HG02973 (cell line): ENCODE results near the gene CALU.

Experiments
- ATAC-seq: cut with Tn5 transposase; IDR thresholded peaks from one replicate; pipeline ENCODE4 v1.9.1; 2021; ENCODE audit warnings: moderate library complexity; ENCODE audit not compliant: unreplicated experiment

CALU gene

GRCh38 chr7:128745706-128746105 lies 6.5 kb downstream of the CALU start:
- no peak for ATAC-seq

- no peak for ATAC-seq
These were observed 8.3 kb downstream of the CALU start for GRCh38 chr7:128747327-128748079.

GRCh38 chr7:128752251-128752650 lies 13.1 kb downstream of the CALU start:
- no peak for ATAC-seq

- ATAC-seq = no peak
These were observed 16.1 kb downstream of the CALU start for GRCh38 chr7:128755075-128755818.

- no peak for ATAC-seq
These were observed 16.8 kb downstream of the CALU start for GRCh38 chr7:128755819-128756476.

DNA sequence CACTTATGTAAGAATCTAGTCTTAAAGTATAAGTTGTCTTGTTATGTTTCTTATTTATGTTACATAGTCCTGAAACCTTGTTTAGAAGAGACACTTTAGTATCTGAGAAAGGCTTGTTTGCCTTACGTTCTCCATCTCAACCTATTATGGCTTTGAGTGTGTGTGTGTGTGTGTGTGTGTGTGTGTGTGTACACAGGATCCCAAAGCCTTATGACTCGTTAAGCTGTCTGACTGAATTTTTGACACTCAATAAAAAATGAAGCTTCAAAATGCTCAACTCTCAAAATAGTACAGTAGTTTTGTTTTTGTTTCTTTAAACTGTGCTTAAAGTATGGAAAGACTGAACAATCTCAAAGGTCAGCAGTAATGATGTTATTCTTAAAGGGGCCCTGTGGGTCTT lies 18.0 kb downstream of the CALU start:
- no peak for ATAC-seq

- no peak for ATAC-seq
These were observed 19.4 kb downstream of the CALU start for GRCh38 chr7:128758553-128758952.

DNA sequence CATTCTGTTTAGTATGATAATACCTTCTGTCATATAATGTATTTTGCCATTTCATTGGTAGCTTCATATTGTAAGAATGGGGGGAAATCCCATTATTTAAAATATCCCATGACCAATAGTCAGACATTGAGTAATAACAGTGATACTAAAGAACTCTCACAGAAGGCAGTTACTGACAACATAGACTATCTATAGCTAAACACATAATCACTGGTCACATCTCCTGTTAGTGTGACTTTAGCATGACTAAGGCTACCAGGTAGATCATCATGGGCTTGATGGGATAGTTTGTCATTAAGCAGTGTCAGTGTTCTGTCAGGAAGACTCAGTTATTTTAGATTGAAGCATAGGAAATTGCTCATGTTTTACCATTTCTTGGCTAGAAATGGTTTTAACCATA lies 20.1 kb downstream of the CALU start:
- ATAC-seq = no peak

DNA sequence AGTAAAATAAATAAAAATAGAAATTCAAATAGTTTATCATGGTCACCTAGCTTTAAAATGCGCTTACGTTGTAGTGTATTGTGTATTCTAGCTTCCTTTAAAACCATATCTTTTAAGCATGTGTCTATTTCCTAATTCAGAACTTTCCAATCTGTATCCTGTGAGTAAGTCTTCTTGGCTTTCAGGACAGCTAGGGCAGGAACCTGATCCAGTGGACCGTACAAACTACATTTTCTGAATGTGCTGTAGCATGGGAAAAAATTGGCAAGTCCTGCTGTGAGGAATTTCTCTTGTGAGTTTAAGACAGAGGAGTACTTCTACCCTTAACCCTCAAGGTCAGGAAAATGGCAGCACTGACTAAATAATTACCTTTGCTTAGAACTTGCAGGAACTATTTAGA lies 24.4 kb downstream of the CALU start:
- no peak for ATAC-seq

GRCh38 chr7:128767475-128768110 lies 28.4 kb downstream of the CALU start:
- ATAC-seq = no peak

DNA sequence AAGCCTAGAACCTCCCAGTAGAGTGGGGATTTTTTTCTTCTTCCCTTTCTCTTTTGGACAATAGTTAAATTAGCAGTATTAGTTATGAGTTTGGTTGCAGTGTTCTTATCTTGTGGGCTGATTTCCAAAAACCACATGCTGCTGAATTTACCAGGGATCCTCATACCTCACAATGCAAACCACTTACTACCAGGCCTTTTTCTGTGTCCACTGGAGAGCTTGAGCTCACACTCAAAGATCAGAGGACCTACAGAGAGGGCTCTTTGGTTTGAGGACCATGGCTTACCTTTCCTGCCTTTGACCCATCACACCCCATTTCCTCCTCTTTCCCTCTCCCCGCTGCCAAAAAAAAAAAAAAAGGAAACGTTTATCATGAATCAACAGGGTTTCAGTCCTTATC lies 31.1 kb downstream of the CALU start:
- no peak for ATAC-seq

- no peak for ATAC-seq
These were observed 34.4 kb downstream of the CALU start for GRCh38 chr7:128773604-128774003.

- no peak for ATAC-seq
These were observed 35.0 kb downstream of the CALU start for GRCh38 chr7:128774029-128774689.

GRCh38 chr7:128774921-128775320 lies 35.8 kb downstream of the CALU start:
- ATAC-seq = no peak

- ATAC-seq = no peak
These were observed 36.8 kb downstream of the CALU start, which contains the start of gene OPN1SW for GRCh38 chr7:128775744-128776474. OPN1SW (minus strand) TSS chr7:128775794; CDS start chr7:128775781, 13 bp downstream.

GRCh38 chr7:128777156-128778123 lies 38.3 kb downstream of the CALU start:
- no peak for ATAC-seq

DNA sequence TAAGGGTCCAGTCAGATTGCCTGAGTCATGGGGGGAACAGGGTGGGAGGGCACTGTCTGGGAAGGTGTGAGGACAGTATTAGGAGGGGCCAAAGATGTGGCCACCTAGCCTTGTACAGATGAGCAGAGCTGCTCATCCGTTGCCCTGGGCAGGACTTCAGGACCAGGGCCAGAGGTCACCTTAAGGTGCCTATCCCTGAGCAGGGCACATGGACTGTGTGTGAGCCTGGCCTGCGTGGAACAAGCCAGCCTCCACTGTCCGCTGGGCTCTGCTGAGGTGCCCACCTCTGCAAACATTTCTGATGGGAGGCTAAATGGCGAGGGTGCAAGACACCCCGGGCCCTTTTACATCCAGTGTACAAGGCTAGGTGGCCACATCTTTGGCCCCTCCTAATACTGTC lies 39.8 kb downstream of the CALU start:
- no peak for ATAC-seq

- no peak for ATAC-seq
These were observed 42.0 kb downstream of the CALU start for GRCh38 chr7:128781126-128781525.

DNA sequence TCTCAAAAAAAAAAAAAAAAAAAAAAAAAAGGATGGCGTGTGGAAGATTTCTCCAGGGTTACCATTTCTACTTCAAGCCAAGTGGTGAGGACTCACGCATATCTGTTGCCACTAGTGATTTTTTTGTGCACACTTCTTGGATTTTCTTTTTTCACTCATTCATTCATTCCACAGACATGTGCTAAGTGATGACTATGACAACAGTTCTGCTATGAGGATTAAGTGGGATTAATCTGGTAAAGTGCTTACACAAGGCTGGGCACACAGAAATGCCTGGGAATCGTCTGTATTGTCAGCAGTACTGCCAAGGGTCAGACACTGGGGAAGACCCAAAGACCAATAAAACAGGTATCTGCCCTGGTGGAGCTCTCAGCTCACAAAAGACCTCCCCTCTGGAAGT lies 42.7 kb downstream of the CALU start:
- ATAC-seq = no peak
